ENCODE results near the gene ACAP3.

Gene ACAP3

DNA sequence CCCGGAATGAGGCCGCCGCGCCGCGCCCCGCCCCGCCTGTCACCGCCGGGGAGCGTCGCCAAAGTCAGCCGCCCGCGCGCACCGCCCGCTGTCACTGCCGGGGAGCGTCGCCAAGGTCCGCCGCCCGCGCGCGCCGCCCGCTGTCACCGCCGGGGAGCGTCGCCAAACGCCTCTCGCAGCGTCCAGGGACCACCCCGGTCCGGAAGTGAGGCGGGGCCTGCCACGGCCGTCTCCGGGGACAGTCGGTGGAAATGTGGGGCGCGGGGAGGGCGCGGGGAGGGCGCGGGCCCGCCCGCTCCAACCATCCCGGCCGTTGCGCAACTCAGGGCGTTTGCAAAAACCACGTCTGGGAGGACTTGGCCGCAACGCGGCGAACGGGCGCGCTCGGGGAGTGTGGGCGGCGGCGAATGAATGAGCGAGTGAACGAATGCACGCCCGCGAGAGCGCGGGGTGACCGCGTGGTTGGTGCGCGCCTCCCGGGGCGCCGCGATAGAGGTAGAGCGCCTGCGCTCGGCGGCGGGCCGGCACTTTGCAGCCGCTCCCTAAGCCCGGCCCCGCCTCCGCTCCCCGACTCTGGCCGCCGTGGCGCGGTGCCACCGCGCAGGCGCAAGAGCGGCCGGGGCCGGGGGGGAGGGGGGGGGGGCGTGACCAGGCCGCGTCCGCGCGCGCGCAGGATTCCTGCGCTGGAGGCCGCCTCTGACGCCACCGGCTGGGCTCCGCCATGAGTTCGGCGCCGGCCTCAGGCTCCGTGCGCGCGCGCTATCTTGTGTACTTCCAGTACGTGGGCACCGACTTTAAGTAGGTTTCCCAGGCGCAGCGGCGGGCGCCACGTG is at the start of gene ACAP3, which contains the start of gene PUSL1:
TSS of gene ACAP3 (minus strand) at position 8 of the 833 bp plus-strand sequence. CDS start 115 bp downstream, outside the sequence.
TSS of gene PUSL1 (plus strand) at position 675 of the 833 bp plus-strand sequence. CDS start at position 722, 47 bp downstream.
- DNase-seq = peak; percentile 92

GRCh38 chr1:1356796-1357401 is 49.2 kb upstream of the ACAP3 start:
- DNase-seq = peak; percentile 16

- DNase-seq = no peak
These were observed 48.6 kb upstream of the ACAP3 start for GRCh38 chr1:1356166-1356795.

- no peak for DNase-seq
These were observed 47.7 kb upstream of the ACAP3 start for GRCh38 chr1:1355416-1355815.

DNA sequence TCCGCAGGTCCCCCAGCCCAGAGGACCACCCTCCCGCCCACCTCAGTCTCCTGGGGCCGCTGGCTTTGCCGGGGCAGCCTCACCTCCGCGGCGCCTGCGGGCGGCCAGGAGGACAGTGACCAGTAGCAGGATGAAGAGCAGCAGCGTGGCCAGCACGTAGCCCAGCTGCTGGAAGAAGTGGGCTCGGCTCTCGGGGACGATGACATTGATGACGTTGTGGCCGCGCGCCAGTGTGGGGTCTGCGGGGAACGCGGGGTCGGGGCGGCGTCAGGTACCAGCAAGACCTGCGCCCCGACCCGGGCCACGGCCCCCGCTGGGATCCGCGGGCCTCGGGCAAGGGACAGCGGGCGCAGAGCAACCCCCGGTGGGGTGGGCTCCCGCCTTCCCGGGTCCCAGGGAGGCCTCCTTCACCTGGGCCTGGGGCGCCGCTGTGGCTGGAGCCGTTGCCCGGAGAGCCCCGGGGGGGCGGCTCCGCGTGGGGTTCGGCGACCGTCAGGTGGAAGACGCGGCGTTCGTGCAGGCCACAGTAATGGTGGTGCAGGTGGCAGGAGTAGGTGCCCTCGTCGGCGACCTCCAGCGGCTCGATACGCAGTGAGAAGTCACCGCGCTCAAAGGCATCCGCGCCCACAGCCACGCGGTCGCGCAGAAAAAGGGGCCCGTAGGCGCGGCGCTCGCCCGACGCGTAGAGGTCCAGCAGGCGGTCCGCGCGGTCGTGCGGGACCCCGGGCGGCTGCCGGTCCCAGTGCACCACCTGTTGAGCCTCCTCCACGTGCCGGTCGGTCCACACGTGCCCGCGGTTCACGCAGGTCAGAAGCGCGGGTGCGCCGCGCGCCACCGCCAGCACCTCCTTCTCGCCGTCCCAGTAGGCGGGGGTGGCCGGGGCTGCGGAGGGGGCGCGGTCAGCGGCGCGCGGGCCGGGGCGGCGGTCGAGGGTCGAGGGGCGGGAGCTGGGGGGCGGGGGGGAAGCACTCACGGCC is 46.8 kb upstream of the ACAP3 start:
- DNase-seq = no peak

GRCh38 chr1:1353389-1354151 is 45.8 kb upstream of the ACAP3 start:
- no peak for DNase-seq

- DNase-seq = no peak
These were observed 45.2 kb upstream of the ACAP3 start for GRCh38 chr1:1352786-1353388.

GRCh38 chr1:1351511-1352427 is 44.0 kb upstream of the ACAP3 start:
- no peak for DNase-seq

GRCh38 chr1:1349256-1350012 is 41.7 kb upstream of the ACAP3 start, which contains the start of gene DVL1:
Gene DVL1 (minus strand): TSS chr1:1349418. CDS start chr1:1349065, 353 bp downstream.
- DNase-seq = peak; percentile 52

GRCh38 chr1:1348420-1349255 is 40.9 kb upstream of the ACAP3 start:
- no peak for DNase-seq

DNA sequence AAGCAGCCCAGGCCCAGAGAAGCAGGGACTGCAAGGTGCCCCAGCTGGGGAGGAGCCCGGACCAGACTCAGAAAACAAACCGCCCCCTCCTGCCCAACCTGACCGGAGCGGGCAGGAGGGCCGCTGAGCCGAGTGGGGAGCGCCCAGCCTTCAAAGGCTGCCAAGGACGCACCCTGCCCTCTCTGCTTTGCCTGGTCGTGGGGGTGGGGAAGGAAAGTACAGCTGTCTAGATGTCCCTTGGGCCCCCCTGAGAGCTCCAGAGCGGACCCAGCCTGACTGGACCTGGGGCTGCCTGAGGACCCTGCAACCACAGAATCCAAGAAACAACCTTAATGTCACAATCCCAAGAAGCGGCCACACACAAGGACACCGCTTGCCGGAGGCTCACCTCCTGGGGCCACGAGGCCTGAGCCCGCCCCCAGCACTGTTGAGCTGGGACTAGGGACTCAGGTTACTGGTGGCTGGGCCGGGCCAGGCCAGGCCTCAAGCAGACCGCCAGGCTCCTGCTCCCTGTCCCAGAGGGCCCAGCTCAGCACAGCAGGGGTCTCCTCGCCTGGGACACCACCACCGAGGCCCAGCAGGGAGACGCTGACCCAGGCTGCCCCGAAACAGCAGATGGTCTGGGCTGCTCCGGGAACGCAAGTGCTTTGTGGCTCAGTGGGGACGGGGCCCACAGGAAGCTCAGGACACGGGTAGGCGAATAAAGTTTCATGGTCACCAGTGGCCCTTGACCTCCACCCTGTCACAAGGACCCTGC is 40.1 kb upstream of the ACAP3 start:
- DNase-seq = no peak

GRCh38 chr1:1347026-1347595 is 39.4 kb upstream of the ACAP3 start:
- DNase-seq = no peak

GRCh38 chr1:1346501-1346890 is 38.8 kb upstream of the ACAP3 start:
- no peak for DNase-seq

GRCh38 chr1:1345860-1346500 is 38.2 kb upstream of the ACAP3 start:
- no peak for DNase-seq

- DNase-seq = no peak
These were observed 37.7 kb upstream of the ACAP3 start for GRCh38 chr1:1345384-1345783.

GRCh38 chr1:1344655-1345361 is 37.1 kb upstream of the ACAP3 start:
- DNase-seq = no peak

Measured in hematopoietic multipotent progenitor cell treated with erythropoietin and hydrocortisone succinate and interleukin-3 and kit ligand, for 8 days (in vitro differentiated cells).